GM23338 (cell line): ENCODE measurements around the gene CIAPIN1. TPM values are rescaled to one million over a fixed set of nuclear protein-coding genes. Genes with fewer than 3 reads are reported as not detected.
A peak's percentile ranks its signal among the peaks of the same experiment; 100 is the strongest.

Source experiments
- ATAC-seq: fragments of 200-7000 bp; cut with Tn5 transposase; 3 replicates; pipeline ENCODE4 v1.9.1; 2020
- DNase-seq: peaks from one replicate; pipeline ENCODE4 v3.0.0-alpha.2; 2015; ENCODE audit warnings: low spot score
- H2AFZ ChIP-seq: fragments of 200-600 bp; sonication (generic); 2 replicates; pipeline ENCODE4 v1.8.0; 2016; ENCODE audit warnings: antibody characterized with exemption, mild to moderate bottlenecking, moderate library complexity
- H3F3A ChIP-seq: fragments of 200-600 bp; sonication (generic); replicated peaks from 2 replicates; pipeline ENCODE4 v1.8.0; 2017; ENCODE audit warnings: antibody characterized with exemption, mixed run types, low read depth
- H3K27ac ChIP-seq: fragments of 200-600 bp; sonication (generic); 2 replicates; pipeline ENCODE4 v1.6.1; 2016; ENCODE audit warnings: low read depth
- H3K27me3 ChIP-seq: fragments of 200-600 bp; sonication (generic); 2 replicates; pipeline ENCODE4 v1.8.0; 2016; ENCODE audit warnings: mild to moderate bottlenecking, mixed run types, moderate library complexity; ENCODE audit not compliant: insufficient read depth
- H3K36me3 ChIP-seq: fragments of 200-600 bp; sonication (generic); 2 replicates; pipeline ENCODE4 v1.8.0; 2016; ENCODE audit warnings: mild to moderate bottlenecking; ENCODE audit not compliant: insufficient read depth
- H3K4me1 ChIP-seq: fragments of 200-600 bp; sonication (generic); 2 replicates; pipeline ENCODE4 v1.8.0; 2016; ENCODE audit warnings: mild to moderate bottlenecking, moderate library complexity; ENCODE audit not compliant: insufficient read depth
- H3K4me2 ChIP-seq: fragments of 200-600 bp; sonication (generic); 2 replicates; pipeline ENCODE4 v1.7.1; 2017; ENCODE audit warnings: mixed run types
- H3K4me3 ChIP-seq: fragments of 200-600 bp; sonication (generic); 2 replicates; pipeline ENCODE4 v1.6.1; 2016; ENCODE audit warnings: mixed run types
- H3K79me2 ChIP-seq: fragments of 200-600 bp; sonication (generic); replicated peaks from 2 replicates; pipeline ENCODE4 v1.8.0; 2017; ENCODE audit warnings: mild to moderate bottlenecking; ENCODE audit not compliant: insufficient read depth
- H3K9me2 ChIP-seq: fragments of 200-600 bp; sonication (generic); 2 replicates; pipeline ENCODE4 v1.8.0; 2017; ENCODE audit not compliant: insufficient read depth
- H4K20me1 ChIP-seq: fragments of 200-600 bp; sonication (generic); replicated peaks from 2 replicates; pipeline ENCODE4 v1.8.0; 2017; ENCODE audit warnings: mild to moderate bottlenecking; ENCODE audit not compliant: insufficient read depth
- H3K27ac Mint-ChIP-seq: 2 replicates; pipeline ENCODE4 v1.8.0; 2020; ENCODE audit warnings: inconsistent platforms, mild to moderate bottlenecking, moderate library complexity, mixed read lengths
- H3K27me3 Mint-ChIP-seq: 3 replicates; pipeline ENCODE4 v1.8.0; 2022; ENCODE audit warnings: low read depth, mild to moderate bottlenecking, moderate library complexity, mixed read lengths, inconsistent platforms; ENCODE audit not compliant: insufficient read depth, poor library complexity
- H3K36me3 Mint-ChIP-seq: 3 replicates; pipeline ENCODE4 v1.8.0; 2021; ENCODE audit warnings: low read depth, mild to moderate bottlenecking, inconsistent platforms, moderate library complexity, mixed read lengths
- H3K4me1 Mint-ChIP-seq: 3 replicates; pipeline ENCODE4 v1.8.0; 2020; ENCODE audit warnings: mild to moderate bottlenecking, inconsistent platforms, mixed read lengths
- H3K4me3 Mint-ChIP-seq: 3 replicates; pipeline ENCODE4 v1.8.0; 2021; ENCODE audit warnings: moderate library complexity, mild to moderate bottlenecking, inconsistent platforms, mixed read lengths
- H3K9me3 Mint-ChIP-seq: 3 replicates; pipeline ENCODE4 v1.8.0; 2020; ENCODE audit warnings: moderate library complexity, mild to moderate bottlenecking, inconsistent platforms, mixed read lengths
- CTCF ChIP-seq, 2 experiments: fragments of 200-600 bp in 1 of 2; sonication (generic) in 1 of 2; conservative IDR thresholded peaks; 2 replicates each; pipeline versions ENCODE4 v1.5.1 to v1.6.1; 2016 to 2017; ENCODE audit warnings: antibody characterized with exemption in 2 of 2, low read depth in 2 of 2, mild to moderate bottlenecking in 2 of 2, moderate library complexity in 1 of 2
- ETS1 ChIP-seq: IDR thresholded peaks from 2 replicates; pipeline ENCODE4 v1.6.1; 2016; ENCODE audit warnings: antibody characterized with exemption
- EZH2 ChIP-seq: fragments of 200-600 bp; sonication (generic); IDR thresholded peaks from one replicate; pipeline ENCODE4 v1.8.0; 2017; ENCODE audit warnings: antibody characterized with exemption, mild to moderate bottlenecking, low read depth; ENCODE audit not compliant: unreplicated experiment
- EZH2phosphoT487 ChIP-seq: fragments of 200-600 bp; sonication (generic); IDR thresholded peaks from one replicate; pipeline ENCODE4 v1.8.1; 2018; ENCODE audit warnings: antibody characterized with exemption; ENCODE audit not compliant: unreplicated experiment
- NANOG ChIP-seq: IDR thresholded peaks from 2 replicates; pipeline ENCODE4 v1.6.1; 2016; ENCODE audit warnings: antibody characterized with exemption, borderline replicate concordance
- POLR2AphosphoS5 ChIP-seq: IDR thresholded peaks from 2 replicates; pipeline ENCODE4 v1.6.1; 2016; ENCODE audit warnings: antibody characterized with exemption, low read depth
- REST ChIP-seq: IDR thresholded peaks from one replicate; pipeline ENCODE4 v1.6.1; 2018; ENCODE audit warnings: antibody characterized with exemption; ENCODE audit not compliant: unreplicated experiment
- STAT1 ChIP-seq: IDR thresholded peaks from one replicate; pipeline ENCODE4 v1.6.1; 2016; ENCODE audit warnings: antibody characterized with exemption; ENCODE audit not compliant: unreplicated experiment
- ZNF114 ChIP-seq: fragments of 250-450 bp; sonication (Bioruptor Pico); IDR thresholded peaks from 2 replicates; pipeline ENCODE4 v1.5.0; 2020; ENCODE audit warnings: mild to moderate bottlenecking, moderate library complexity
- ZNF331 ChIP-seq: fragments of 250-450 bp; sonication (Bioruptor Pico); IDR thresholded peaks from 2 replicates; pipeline ENCODE4 v1.5.0; 2020; ENCODE audit warnings: low read depth, mild to moderate bottlenecking, moderate library complexity
- polyA plus RNA-seq: library from polyadenylated mRNA; unstranded; fragments of >200 nt; fragmentation: Nextera tagmentation; extraction: Ambion mirVana; gene quantifications from 2 replicates; pipeline ENCODE4 v1.2.1, GENCODE V29; 2016
- total RNA-seq: library from RNA; depleted of rRNA; stranded (reverse); fragments of >200 nt; shearing (Covaris generic); gene quantifications from 2 replicates; pipeline ENCODE4 v1.2.3, GENCODE V29; 2014

CIAPIN1 gene
- total and polyA plus RNA-seq, 2 experiments from 2014 or later, result 36.5 to 75.4 TPM

- no peak overlapping the region for H3K27ac ChIP-seq
- H3K4me3 Mint-ChIP-seq, result no peak overlapping the region; the same call in 2 of the 3 replicates
- H3K9me2 ChIP-seq, result no peaks in the 10 kb centered on the region
- no peaks in the 10 kb centered on the region for H4K20me1 ChIP-seq
- H2AFZ ChIP-seq, result no peak overlapping the region
- H3K79me2 ChIP-seq, result no peaks in the 10 kb centered on the region
- H3K9me3 Mint-ChIP-seq, result no peaks in the 10 kb centered on the region; the same call in 2 of the 3 replicates
- H3F3A ChIP-seq, result no peaks in the 10 kb centered on the region
- peaks cover 13% of the 10 kb centered on the region for H3K27me3 Mint-ChIP-seq
- DNase-seq, result no peak
- no peak for TF ChIP-seq ZNF114
- no peak for TF ChIP-seq ETS1
- no peak for TF ChIP-seq ZNF331
- no peak for TF ChIP-seq STAT1
- no peak for TF ChIP-seq EZH2
- TF ChIP-seq NANOG, result no peak
- TF ChIP-seq EZH2phosphoT487, result no peak
- TF ChIP-seq CTCF (conservative IDR thresholded peaks at IDR 0.05; ENCODE audit: low read depth in 2 of 2), result no peak
- H3K4me1 Mint-ChIP-seq, result peaks cover 4% of the 10 kb centered on the region
- H3K36me3 ChIP-seq, result no peaks in the 10 kb centered on the region
- H3K4me1 ChIP-seq, result no peaks in the 10 kb centered on the region
- no peak overlapping the region for H3K4me2 ChIP-seq
- H3K4me3 ChIP-seq, result no peak overlapping the region
- H3K27me3 ChIP-seq, result no peaks in the 10 kb centered on the region
- no peak overlapping the region; the same call in 1 of the 2 replicates for H3K27ac Mint-ChIP-seq
- H3K36me3 Mint-ChIP-seq, result no peaks in the 10 kb centered on the region
- 0 out of 3 replicates have a peak, but pooled peaks have one; percentile 19 for ATAC-seq
Measured at GRCh38 chr16:57383276-57384247, 63.6 kb downstream of the CIAPIN1 start.

- Mint-ChIP-seq H3K27ac (no peak overlapping the region), H3K4me1 (peaks cover 8% of the 10 kb centered on the region), H3K27me3 (peaks cover 10% of the 10 kb centered on the region), H3K36me3 (no peaks in the 10 kb centered on the region), H3K9me3 (no peaks in the 10 kb centered on the region; the same call in 2 of the 3 replicates), H3K4me3 (no peak overlapping the region)
- Histone ChIP-seq H4K20me1 (no peaks in the 10 kb centered on the region), H3K4me3 (no peak overlapping the region), H3K27me3 (no peaks in the 10 kb centered on the region), H3K36me3 (no peaks in the 10 kb centered on the region), H3K27ac (no peak overlapping the region), H3K79me2 (no peaks in the 10 kb centered on the region), H3K9me2 (no peaks in the 10 kb centered on the region), H3K4me1 (no peaks in the 10 kb centered on the region), H3K4me2 (no peak overlapping the region), H2AFZ (no peak overlapping the region), H3F3A (no peaks in the 10 kb centered on the region)
- ATAC-seq (peak; percentile 29; the same call in 2 of the 3 replicates), DNase-seq (no peak)
- TF ChIP-seq CTCF (conservative IDR thresholded peaks at IDR 0.05; ENCODE audit: low read depth in 2 of 2) (peak in 1 of 2 experiments; percentile 51; a peak in 2 of 4 replicates), POLR2AphosphoS5 (no peak), REST (no peak), EZH2 (no peak)
Measured at GRCh38 chr16:57382535-57383275, 64.5 kb downstream of the CIAPIN1 start.
